HEK293T (cell line): ENCODE data around the gene PRR15L.

Experiments used
- ARNT ChIP-seq: fragments of 450-650 bp; IDR thresholded peaks from 2 replicates; pipeline ENCODE4 v1.6.1; 2017; ENCODE audit warnings: mild to moderate bottlenecking
- BHLHE40 ChIP-seq: fragments of 450-650 bp; IDR thresholded peaks from 2 replicates; pipeline ENCODE4 v1.6.1; 2016; ENCODE audit warnings: mild to moderate bottlenecking, moderate library complexity, borderline replicate concordance
- CTBP1 ChIP-seq: fragments of 450-650 bp; IDR thresholded peaks from 2 replicates; pipeline ENCODE4 v1.6.1; 2016; ENCODE audit warnings: borderline replicate concordance
- ELF4 ChIP-seq: fragments of 450-650 bp; IDR thresholded peaks from 2 replicates; pipeline ENCODE4 v1.6.1; 2017; ENCODE audit warnings: antibody characterized with exemption
- FOXA1 ChIP-seq: fragments of 450-650 bp; IDR thresholded peaks from 2 replicates; pipeline ENCODE4 v1.6.1; 2016; ENCODE audit warnings: mild to moderate bottlenecking
- FOXK2 ChIP-seq: fragments of 450-650 bp; IDR thresholded peaks from 2 replicates; pipeline ENCODE4 v1.6.1; 2016; ENCODE audit warnings: mild to moderate bottlenecking
- FOXM1 ChIP-seq: fragments of 450-650 bp; IDR thresholded peaks from 2 replicates; pipeline ENCODE4 v1.6.1; 2017; ENCODE audit warnings: mild to moderate bottlenecking, borderline replicate concordance
- L3MBTL2 ChIP-seq: fragments of 450-650 bp; conservative IDR thresholded peaks from 2 replicates; pipeline ENCODE4 v1.6.1; 2016; ENCODE audit warnings: mild to moderate bottlenecking
- LEF1 ChIP-seq: fragments of 450-650 bp; IDR thresholded peaks from 2 replicates; pipeline ENCODE4 v1.6.1; 2017; ENCODE audit warnings: mild to moderate bottlenecking, borderline replicate concordance
- NFRKB ChIP-seq: fragments of 450-650 bp; IDR thresholded peaks from 2 replicates; pipeline ENCODE4 v1.6.1; 2016; ENCODE audit warnings: mild to moderate bottlenecking, moderate library complexity
- SP1 ChIP-seq: fragments of 450-650 bp; IDR thresholded peaks from 2 replicates; pipeline ENCODE4 v1.6.1; 2017
- SUZ12 ChIP-seq: fragments of 450-650 bp; IDR thresholded peaks from 2 replicates; pipeline ENCODE4 v1.6.1; 2016; ENCODE audit warnings: mild to moderate bottlenecking
- TARDBP ChIP-seq: fragments of 450-650 bp; IDR thresholded peaks from 2 replicates; pipeline ENCODE4 v1.6.1; 2016
- ZNF384 ChIP-seq: fragments of 450-650 bp; IDR thresholded peaks from 2 replicates; pipeline ENCODE4 v1.6.1; 2016

GRCh38 chr17:47949197-47949759, 8.4 kb downstream of the PRR15L start:
- no peak for TF ChIP-seq BHLHE40
- TF ChIP-seq SP1: no peak
- TF ChIP-seq FOXA1: no peak
- no peak for TF ChIP-seq FOXK2
- TF ChIP-seq CTBP1: no peak
- TF ChIP-seq TARDBP: no peak
- TF ChIP-seq ARNT: no peak
- no peak for TF ChIP-seq ZNF384
- no peak for TF ChIP-seq L3MBTL2
- TF ChIP-seq SUZ12: no peak
- no peak for TF ChIP-seq ELF4
- TF ChIP-seq NFRKB: no peak
- TF ChIP-seq FOXM1: no peak
- no peak for TF ChIP-seq LEF1
